ENCODE measurements around the gene FBXO48.
"Not testable (repeated sequence)": the region's sequence is repeated elsewhere in the genome, so short reads cannot be mapped to it uniquely, and the experiment has no call there.

The FBXO48 gene

DNA sequence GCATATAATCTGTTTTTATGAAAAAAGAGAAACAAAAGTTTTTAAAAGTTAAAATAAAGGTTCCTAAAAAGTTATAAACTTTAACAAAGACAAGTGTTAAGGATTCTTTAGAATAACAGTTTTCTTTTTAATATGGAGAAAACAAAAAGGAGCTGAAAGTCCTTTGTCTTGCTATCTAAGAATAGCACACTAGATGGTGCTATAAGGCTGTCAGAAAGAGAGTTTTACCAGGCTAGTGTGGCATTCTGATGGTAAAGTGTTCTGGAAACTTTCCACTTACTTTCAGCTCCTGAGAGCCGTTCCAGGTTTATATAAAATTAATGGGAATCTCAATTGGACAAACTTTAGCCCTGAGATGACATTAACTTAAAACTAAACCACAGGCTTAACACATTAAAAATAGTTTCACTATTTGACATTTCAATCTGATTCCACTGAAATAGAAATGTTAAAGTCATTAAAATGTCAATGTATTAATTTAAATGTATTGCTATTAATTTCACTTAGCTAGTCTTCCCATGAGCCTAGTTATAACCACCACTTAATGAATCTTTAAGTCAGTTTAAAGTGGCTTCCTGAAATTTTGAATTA lies 3.7 kb downstream of the FBXO48 start:
- TF ChIP-seq POLR2A (IDR thresholded peaks at IDR 0.05; ENCODE audit: low read depth, low read length): no peak
- DNase-seq (ENCODE audit: insufficient read length, low spot score) (no peak), FAIRE-seq (peak; percentile 92)

- DNase-seq (ENCODE audit: insufficient read length, low spot score) (no peak), FAIRE-seq (peak; percentile 55)
- no peak for TF ChIP-seq POLR2A (IDR thresholded peaks at IDR 0.05; ENCODE audit: low read depth, low read length)
Measured at GRCh38 chr2:68458981-68459380, 8.1 kb downstream of the FBXO48 start.

- DNase-seq (ENCODE audit: insufficient read length, low spot score) (no peak), FAIRE-seq (no peak)
- TF ChIP-seq POLR2A (IDR thresholded peaks at IDR 0.05; ENCODE audit: low read depth, low read length): no peak
Measured at GRCh38 chr2:68456198-68456597, 10.9 kb downstream of the FBXO48 start.

DNA sequence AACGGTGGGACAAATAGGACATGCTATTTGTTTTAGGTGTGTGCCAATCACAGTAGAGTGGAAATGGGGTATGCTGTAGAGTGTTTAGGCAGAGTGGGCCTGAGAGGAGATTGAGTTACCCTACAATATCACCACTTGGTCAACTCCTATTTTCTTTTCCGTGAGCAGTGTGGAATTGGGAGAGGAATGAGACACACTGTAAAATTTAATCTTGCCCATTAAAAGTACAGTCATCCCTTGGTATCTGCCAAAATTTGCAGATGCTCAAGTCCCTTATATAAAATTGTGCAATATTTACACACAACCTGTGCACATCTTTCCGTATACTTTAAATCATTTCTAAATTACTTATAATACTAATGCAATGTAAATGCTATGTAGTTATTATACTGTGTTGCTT lies 12.4 kb downstream of the FBXO48 start:
- FAIRE-seq: no peak
- DNase-seq (ENCODE audit: insufficient read length, low spot score): no peak
- no peak for TF ChIP-seq POLR2A (IDR thresholded peaks at IDR 0.05; ENCODE audit: low read depth, low read length)

DNA sequence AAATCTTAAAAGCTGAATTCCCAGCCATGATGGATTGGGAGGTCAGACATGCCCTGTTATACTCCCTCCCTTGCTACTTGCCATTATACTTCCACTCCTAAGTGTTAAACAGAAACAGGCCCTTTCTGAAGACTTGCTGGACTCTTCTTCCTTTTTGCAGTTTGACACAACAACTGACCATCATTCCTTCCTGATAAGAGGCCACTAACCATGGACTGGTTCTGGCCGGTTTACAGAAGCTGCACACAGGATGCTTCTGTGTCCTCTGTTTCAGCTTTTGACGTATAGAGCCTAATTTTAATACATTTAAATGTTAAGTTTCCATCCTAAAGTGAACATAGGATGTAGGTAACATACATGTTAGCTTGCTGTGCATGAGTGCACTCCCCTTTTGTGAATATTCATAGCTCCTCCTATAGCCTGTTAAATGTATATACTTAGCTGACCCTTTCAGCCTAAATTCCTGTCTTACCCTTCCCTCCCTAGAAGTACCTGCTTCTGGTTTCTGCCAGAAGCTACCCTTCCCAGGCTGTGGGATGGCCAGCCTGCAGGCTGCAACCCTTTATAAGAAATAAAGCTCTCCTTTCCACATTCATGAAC lies 13.2 kb downstream of the FBXO48 start:
- no peak for TF ChIP-seq POLR2A (IDR thresholded peaks at IDR 0.05; ENCODE audit: low read depth, low read length)
- DNase-seq (ENCODE audit: insufficient read length, low spot score) (no peak), FAIRE-seq (no peak)

DNA sequence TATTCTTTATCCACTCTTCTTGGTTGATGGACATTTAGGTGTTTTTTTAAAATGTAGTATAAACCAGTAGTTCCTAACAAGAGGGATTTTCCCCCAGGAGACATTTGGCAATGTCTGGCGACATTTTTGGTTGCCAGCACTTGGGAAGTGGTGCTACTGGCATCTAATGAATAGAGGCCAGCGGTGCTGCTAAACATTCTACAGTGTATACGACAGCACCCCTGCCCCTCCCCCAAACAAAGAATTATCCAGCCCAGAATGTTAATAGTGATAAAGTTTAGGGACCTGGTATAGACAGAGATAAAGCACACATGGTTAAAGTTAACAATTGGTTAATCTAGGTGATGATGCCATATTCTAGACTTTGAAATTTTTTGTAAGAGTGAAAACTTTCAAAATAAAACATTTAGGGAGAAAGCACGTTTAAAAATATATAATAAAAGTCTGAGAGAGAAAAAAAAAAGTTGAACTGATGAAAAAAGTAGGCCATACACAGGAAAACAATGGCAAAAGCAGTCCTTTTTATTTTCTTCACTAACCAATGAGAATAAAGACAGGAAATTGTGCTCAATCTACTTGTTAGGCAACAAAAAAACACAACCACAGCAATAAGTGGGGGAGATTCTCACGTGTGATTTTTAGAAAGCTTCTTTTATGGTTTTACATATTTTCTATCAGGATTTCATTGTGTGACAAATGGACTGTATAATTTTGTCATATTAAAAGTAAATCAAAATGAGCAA lies 14.8 kb downstream of the FBXO48 start:
- DNase-seq (ENCODE audit: insufficient read length, low spot score) (no peak), FAIRE-seq (no peak)
- no peak for TF ChIP-seq POLR2A (IDR thresholded peaks at IDR 0.05; ENCODE audit: low read depth, low read length)

DNA sequence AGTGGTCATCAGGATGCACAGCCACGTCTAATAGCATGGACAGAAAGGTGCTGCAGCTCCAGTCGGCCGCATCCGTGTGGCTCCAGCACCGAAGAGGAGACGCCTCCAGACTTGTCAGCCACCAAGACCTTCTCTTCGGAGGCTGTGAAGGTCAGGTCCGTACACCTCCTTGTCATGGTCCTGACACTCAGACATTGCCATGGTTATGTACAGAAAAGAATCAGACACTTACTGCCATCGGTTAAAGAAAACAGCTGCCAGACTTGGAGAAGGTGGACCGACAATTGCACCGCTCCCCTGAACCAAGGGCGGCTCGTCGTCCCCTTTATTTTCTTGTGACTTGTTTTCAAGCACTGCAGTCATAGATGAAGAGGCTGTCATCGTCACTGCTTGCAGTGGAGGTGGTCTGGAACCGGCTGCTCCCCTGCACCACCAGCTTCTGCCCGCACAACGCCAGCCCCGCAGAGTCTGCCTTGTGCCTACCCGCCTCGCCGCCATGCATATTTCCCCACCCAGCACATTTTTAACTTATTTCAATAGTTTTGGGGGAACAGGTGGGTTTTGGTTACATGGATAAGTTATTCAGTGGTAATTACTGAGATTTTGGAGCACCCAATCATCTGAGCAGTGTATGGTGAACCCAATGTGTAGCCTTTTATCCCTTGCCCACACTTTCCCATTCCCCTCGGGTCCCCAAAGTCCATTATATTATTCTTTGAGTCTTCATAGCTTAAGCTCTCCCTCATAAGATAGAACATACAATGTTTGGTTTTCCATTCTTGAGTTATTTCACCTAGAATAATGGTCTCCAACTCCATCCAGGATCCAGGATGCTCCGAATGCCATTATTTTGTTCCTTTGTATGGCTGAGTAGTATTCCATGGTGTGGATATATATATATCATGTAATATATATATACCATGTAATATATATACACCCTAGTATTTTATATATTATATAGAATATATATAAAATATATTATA lies 18.1 kb downstream of the FBXO48 start:
- FAIRE-seq (no peak), DNase-seq (ENCODE audit: insufficient read length, low spot score) (no peak)
- TF ChIP-seq POLR2A (IDR thresholded peaks at IDR 0.05; ENCODE audit: low read depth, low read length): no peak

DNA sequence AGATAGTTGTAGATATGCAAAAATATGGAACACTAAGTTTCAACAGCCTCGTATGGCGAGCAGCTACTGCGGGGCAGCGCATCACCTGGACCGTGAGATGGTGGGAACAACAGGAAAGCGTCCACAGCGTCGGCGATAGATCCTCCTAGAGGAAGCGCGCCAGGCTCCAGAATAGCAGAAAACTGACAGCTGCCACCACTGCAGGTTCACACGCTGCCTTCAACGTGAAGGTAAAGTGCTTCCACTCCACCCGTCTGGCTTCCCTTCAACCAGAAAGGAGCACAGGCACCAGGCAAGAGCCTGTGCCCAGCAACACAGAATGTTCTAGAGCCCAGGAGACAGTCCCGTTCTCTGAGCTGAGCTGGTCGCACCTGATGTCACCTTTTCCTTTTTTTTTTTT lies 20.0 kb downstream of the FBXO48 start:
- TF ChIP-seq POLR2A (IDR thresholded peaks at IDR 0.05; ENCODE audit: low read depth, low read length): no peak
- FAIRE-seq: no peak
- DNase-seq (ENCODE audit: insufficient read length, low spot score): no peak

- not testable (repeated sequence) for FAIRE-seq; DNase-seq (ENCODE audit: insufficient read length, low spot score)
Measured at GRCh38 chr2:68446425-68446824, 20.7 kb downstream of the FBXO48 start.

DNA sequence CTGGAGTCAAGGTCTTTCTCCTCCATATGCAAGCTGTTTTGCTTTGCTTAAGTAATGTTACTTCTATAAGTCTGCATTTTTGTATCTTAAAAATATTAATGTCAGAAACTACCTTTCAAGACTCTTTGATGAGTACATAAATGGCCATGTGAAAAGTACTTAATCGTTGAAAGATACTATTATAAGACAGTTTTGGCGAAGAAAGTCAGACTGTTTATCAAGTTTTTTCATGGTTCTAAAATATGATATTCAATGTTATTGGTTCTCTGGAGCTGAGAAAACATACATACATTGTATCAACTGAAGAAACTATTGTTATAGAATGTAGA lies 25.1 kb downstream of the FBXO48 start:
- no peak for DNase-seq (ENCODE audit: insufficient read length, low spot score)
- no peak for TF ChIP-seq POLR2A (IDR thresholded peaks at IDR 0.05; ENCODE audit: low read depth, low read length)
- FAIRE-seq: no peak

DNA sequence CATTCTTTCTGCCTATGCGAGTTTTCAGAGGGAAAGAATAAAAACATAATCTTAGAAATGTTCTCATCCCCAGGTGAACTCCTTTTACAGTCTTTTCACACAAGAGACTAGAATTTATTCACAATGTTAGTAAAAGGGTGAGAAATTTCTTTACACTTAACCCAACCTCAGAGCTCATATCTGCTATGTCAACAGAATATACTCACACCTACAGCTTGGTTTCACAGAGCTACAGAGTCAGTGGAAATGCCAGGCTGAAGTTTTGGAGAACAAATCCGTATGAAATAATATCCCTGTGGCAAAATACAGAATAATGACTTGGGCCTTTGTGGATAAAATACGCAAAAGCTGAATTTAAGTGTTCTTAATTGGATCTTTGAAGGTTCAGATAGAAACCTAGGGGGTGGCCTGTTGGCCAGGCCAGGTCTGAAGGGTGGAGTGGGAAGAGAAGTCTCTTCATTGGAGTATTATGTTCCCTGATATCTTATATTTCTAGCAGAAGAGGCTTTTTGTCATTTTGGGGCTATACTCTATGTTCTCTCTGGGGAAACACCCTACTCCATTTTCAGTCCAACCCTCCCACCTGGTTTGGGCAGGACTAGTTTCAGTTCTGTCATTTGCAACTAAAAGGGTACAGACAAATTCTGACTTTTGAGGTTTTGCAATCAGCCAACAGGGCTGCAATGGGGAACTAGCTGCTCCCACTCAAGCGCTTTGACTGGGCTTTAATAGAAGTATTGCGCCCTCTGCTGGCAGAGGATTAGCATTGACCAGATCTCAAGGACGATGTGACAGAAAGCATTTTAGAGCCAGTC lies 25.7 kb downstream of the FBXO48 start:
- FAIRE-seq (peak; percentile 94), DNase-seq (ENCODE audit: insufficient read length, low spot score) (peak; percentile 19)
- no peak for TF ChIP-seq POLR2A (IDR thresholded peaks at IDR 0.05; ENCODE audit: low read depth, low read length)

DNA sequence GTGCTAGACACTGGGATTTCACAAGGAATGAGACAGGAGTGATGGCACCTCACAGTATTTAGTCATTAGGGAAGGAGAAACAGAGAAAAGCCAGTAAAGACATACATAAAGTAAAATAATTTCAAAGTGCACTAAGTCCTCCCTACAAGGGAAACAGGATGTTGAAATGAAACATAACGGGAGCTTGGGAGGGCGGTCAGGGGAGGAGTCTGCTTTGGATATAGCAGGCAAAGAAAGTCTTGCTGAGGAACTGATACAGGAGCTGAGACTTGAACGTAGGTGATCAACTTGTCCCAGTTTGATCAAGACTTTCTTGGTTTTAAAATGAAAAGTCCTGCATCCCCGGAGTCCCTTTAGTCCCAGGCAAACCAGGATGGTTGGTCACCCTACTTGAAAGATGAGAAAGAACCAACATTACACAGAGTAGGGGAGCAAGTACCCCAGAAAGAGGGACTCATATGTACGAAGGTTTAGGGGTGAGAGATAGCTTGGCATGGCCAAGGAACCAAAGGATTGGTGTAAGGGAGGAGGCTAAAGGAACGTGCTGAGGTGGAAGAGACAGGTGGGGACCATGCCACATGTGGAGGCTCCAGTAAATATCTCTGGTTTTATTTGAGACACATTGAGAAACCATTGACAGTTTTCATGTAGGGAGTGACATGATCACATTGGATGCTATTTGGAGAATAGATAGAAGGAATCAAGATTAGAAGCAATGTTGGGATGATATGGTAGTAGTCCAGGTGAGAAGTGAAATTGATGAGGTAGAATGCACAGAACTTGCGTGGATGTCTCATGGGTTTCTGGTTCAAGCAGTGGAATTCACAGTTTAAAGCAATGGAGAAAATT lies 28.4 kb downstream of the FBXO48 start:
- DNase-seq (ENCODE audit: insufficient read length, low spot score) (no peak), FAIRE-seq (no peak)
- TF ChIP-seq POLR2A (IDR thresholded peaks at IDR 0.05; ENCODE audit: low read depth, low read length): no peak
